ENCODE measurements around the gene CHST10. TPM values are rescaled to one million over a fixed set of nuclear protein-coding genes. Genes with fewer than 3 reads are reported as not detected.

CHST10 gene
- total RNA-seq, 1 experiment from 2014 or later, result 12.4 TPM

Other genes with a start within 250 kb of the CHST10 start
- gene LONRF2, start 95.2 kb downstream of the CHST10 start, total RNA-seq (2014; rRNA removed), result not detected in 2 replicates
- gene NMS, start 52.8 kb upstream of the CHST10 start, total RNA-seq (2014; rRNA removed), result not detected in 2 replicates
- 16.3 and 23.8 TPM in 2 replicates for gene PDCL3, start 145.3 kb upstream of the CHST10 start, total RNA-seq (2014; rRNA removed)

Data from LHCN-M2 (cell line).